B cell (primary cell): ENCODE results near the gene LRSAM1. TPM values are rescaled to one million over a fixed set of nuclear protein-coding genes. Genes with fewer than 3 reads are reported as not detected.

Source experiments
- ATAC-seq: fragments of 200-7000 bp; cut with Tn5 transposase; one replicate; pipeline ENCODE4 v1.10.0; 2021; ENCODE audit warnings: low read depth, mild to moderate bottlenecking, moderate number of reproducible peaks, moderate library complexity
- CTCF ChIA-PET: fragments of 350-600 bp; sonication (Branson Sonifier 250); formaldehyde crosslinking; loops from one replicate; lab custom pipeline; 2021; ENCODE audit warnings: antibody characterized with exemption, inconsistent platforms; lab: Charles Lee
- POLR2A ChIA-PET: fragments of 350-600 bp; sonication (Branson Sonifier 250); formaldehyde crosslinking; loops from one replicate; lab custom pipeline; 2021; ENCODE audit warnings: antibody characterized with exemption; lab: Charles Lee
- DNase-seq: peaks from one replicate; pipeline ENCODE4 v3.0.0; 2013
- H2AFZ ChIP-seq: 2 replicates; pipeline ENCODE4 v1.6.1; 2012; ENCODE audit warnings: mild to moderate bottlenecking, low read depth, low read length; ENCODE audit not compliant: insufficient read depth, poor library complexity, severe bottlenecking
- H3K27ac ChIP-seq, 2 donors: 1 replicate in 1 of 2; 2 replicates in 1 of 2; pipeline ENCODE4 v1.5.1; 2012 to 2013; ENCODE audit warnings: low read length in 2 of 2, mild to moderate bottlenecking in 2 of 2, moderate library complexity in 1 of 2
- H3K27me3 ChIP-seq, 4 experiments: fragments of 200-600 bp in 1 of 4; sonication (generic) in 1 of 4; replicated peaks in 1 of 4; 1 replicate in 2 of 4; 2 replicates in 2 of 4; pipeline versions ENCODE4 v1.6.1 to v1.7.0; 2013 to 2016; ENCODE audit warnings: low read length in 3 of 4, mild to moderate bottlenecking in 2 of 4, mixed read lengths in 1 of 4, moderate library complexity in 1 of 4; ENCODE audit not compliant: insufficient read depth in 4 of 4, control insufficient read depth in 3 of 4; ENCODE audit errors: control extremely low read depth in 1 of 4
- H3K36me3 ChIP-seq, 2 experiments: replicated peaks in 1 of 2; 1 replicate in 1 of 2; 2 replicates in 1 of 2; pipeline versions ENCODE4 v1.6.1 to v1.7.1; 2013; ENCODE audit warnings: low read length in 1 of 2; ENCODE audit not compliant: insufficient read depth in 2 of 2, control insufficient read depth in 1 of 2; ENCODE audit errors: control extremely low read depth in 1 of 2, extremely low read depth in 1 of 2
- H3K4me1 ChIP-seq, 2 donors: fragments of 200-600 bp in 1 of 2; sonication (generic) in 1 of 2; 1 replicate in 1 of 2; 2 replicates in 1 of 2; pipeline versions ENCODE4 v1.5.1 to v1.6.1; 2013 to 2017; ENCODE audit warnings: low read length in 2 of 2; ENCODE audit not compliant: control insufficient read depth in 2 of 2, insufficient read depth in 2 of 2
- H3K4me2 ChIP-seq: replicated peaks from 2 replicates; pipeline ENCODE3; 2012; ENCODE audit warnings: mild to moderate bottlenecking, low read depth, low read length; ENCODE audit not compliant: poor library complexity, severe bottlenecking
- H3K4me3 ChIP-seq, 5 experiments: fragments of 200-600 bp in 1 of 5; sonication (generic) in 1 of 5; 1 replicate in 3 of 5; 2 replicates in 2 of 5; pipeline versions ENCODE4 v1.5.1 to v1.7.0; 2011 to 2016; ENCODE audit warnings: low read length in 4 of 5, mild to moderate bottlenecking in 4 of 5, low read depth in 2 of 5, control low read depth in 1 of 5, moderate library complexity in 1 of 5; ENCODE audit not compliant: insufficient read depth in 1 of 5; ENCODE audit errors: control extremely low read depth in 1 of 5, extremely low read depth in 1 of 5
- H3K79me2 ChIP-seq: fragments of 200-600 bp; sonication (generic); one replicate; pipeline ENCODE4 v1.6.0; 2016; ENCODE audit warnings: low read length; ENCODE audit not compliant: control insufficient read depth, insufficient read depth
- H3K9ac ChIP-seq: fragments of 200-600 bp; sonication (generic); 2 replicates; pipeline ENCODE4 v1.6.1; 2017; ENCODE audit warnings: mild to moderate bottlenecking, low read length, moderate library complexity
- H3K9me3 ChIP-seq, 3 donors: one replicate each; pipeline versions ENCODE4 v1.6.1 to v1.7.1; 2013; ENCODE audit warnings: low read length in 2 of 3; ENCODE audit not compliant: control insufficient read depth in 2 of 3, insufficient read depth in 1 of 3; ENCODE audit errors: control extremely low read depth in 1 of 3
- H4K20me1 ChIP-seq: 2 replicates; pipeline ENCODE4 v1.6.0; 2012; ENCODE audit warnings: mild to moderate bottlenecking, low read length; ENCODE audit not compliant: insufficient read depth, control insufficient read depth, poor library complexity, severe bottlenecking
- H3K27ac Mint-ChIP-seq: one replicate; pipeline ENCODE4 v1.8.0; 2021; ENCODE audit warnings: mixed read lengths
- H3K27me3 Mint-ChIP-seq: one replicate; pipeline ENCODE4 v1.8.0; 2021; ENCODE audit warnings: mixed read lengths
- H3K4me1 Mint-ChIP-seq: one replicate; pipeline ENCODE4 v1.8.0; 2021; ENCODE audit warnings: mixed read lengths
- H3K4me3 Mint-ChIP-seq: one replicate; pipeline ENCODE4 v1.8.0; 2021; ENCODE audit warnings: mixed read lengths
- H3K9me3 Mint-ChIP-seq: one replicate; pipeline ENCODE4 v1.8.0; 2022; ENCODE audit warnings: mixed read lengths; ENCODE audit not compliant: insufficient read depth
- CTCF ChIP-seq: fragments of 200-600 bp; IDR thresholded peaks from one replicate; pipeline ENCODE4 v1.8.0; 2022; ENCODE audit warnings: antibody characterized with exemption, mild to moderate bottlenecking
- EZH2 ChIP-seq: IDR thresholded peaks from 2 replicates; pipeline ENCODE4 v1.6.1; 2012; ENCODE audit warnings: borderline replicate concordance, low read depth, mild to moderate bottlenecking, moderate library complexity, low read length; ENCODE audit not compliant: insufficient read depth, poor library complexity, severe bottlenecking
- WGBS: methylation state at CpG from one replicate; pipeline ENCODE4 v1.1.5; 2013; ENCODE audit warnings: missing lambda C conversion rate; ENCODE audit not compliant: insufficient coverage; 5-methylcytosine and 5-hydroxymethylcytosine counted together
- intact Hi-C: fragments of 100-400 bp; cut with micrococcal nuclease; formaldehyde crosslinking; loops from one replicate; pipeline ENCODE4 v1.10.0; 2022
- polyA plus RNA-seq: library from polyadenylated mRNA; depleted of rRNA; stranded (reverse); fragments of >200 nt; gene quantifications from 2 replicates; pipeline ENCODE4 v1.2.3, GENCODE V29; 2012
- total RNA-seq, 2 donors: library from RNA; stranded (reverse); fragments of 120-200 nt in 1 of 2; gene quantifications; 1 replicate in 1 of 2; 2 replicates in 1 of 2; pipeline versions ENCODE4 v1.2.3 to v1.2.4, GENCODE V29; 2013 to 2022

The LRSAM1 gene
- total and polyA plus RNA-seq, 2 donors (not counting 1 experiment from before 2014, with no cell fraction given), result 30.6 to 39.8 TPM

DNA sequence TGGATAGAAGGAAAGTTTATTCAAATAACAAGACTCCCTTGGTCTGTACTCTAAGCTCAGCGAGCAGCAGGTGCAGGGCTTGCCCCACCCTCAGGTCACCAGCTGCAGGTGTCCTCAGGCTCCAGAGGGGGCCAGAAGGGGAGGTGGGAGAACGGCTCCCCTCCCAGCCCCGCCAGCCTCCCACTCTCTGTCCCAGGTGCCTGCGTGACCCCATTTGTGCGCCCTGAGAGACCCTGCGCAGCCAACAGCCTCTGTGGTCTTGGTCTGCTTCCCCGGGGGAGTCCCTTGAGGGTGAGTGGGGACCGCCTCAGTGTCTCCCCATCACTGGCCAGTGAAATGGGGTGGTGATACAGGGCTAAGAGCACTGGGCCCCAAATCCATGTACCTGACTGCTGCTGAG is 98.4 kb downstream of the LRSAM1 start:
- Histone ChIP-seq H3K4me3 (no peak overlapping the region), H3K9me3 (no peaks in the 10 kb centered on the region), H3K27me3 (peaks cover 0 to 6% (median 0%) of the 10 kb centered on the region in 4 experiments), H2AFZ (no peak overlapping the region), H4K20me1 (no peaks in the 10 kb centered on the region), H3K4me2 (no peak overlapping the region), H3K27ac (no peak overlapping the region), H3K36me3 (no peaks in the 10 kb centered on the region), H3K4me1 (no peaks in the 10 kb centered on the region), H3K79me2 (no peaks in the 10 kb centered on the region), H3K9ac (no peak overlapping the region)
- DNase-seq, result no peak
- intact Hi-C loops, result no loop called here
- H3K4me1 Mint-ChIP-seq, result no peaks in the 10 kb centered on the region
- 84% methylated on average over 3 of the region's 8 CpGs for WGBS
- no peak for ATAC-seq
- H3K27ac Mint-ChIP-seq, result no peak overlapping the region
- ChIA-PET CTCF (no interaction called here), POLR2A (no interaction called here)
- H3K9me3 Mint-ChIP-seq, result no peaks in the 10 kb centered on the region
- peaks cover 12% of the 10 kb centered on the region for H3K27me3 Mint-ChIP-seq
- no peak for TF ChIP-seq CTCF
- TF ChIP-seq EZH2, result no peak
- H3K4me3 Mint-ChIP-seq, result no peak overlapping the region

- H3K27ac ChIP-seq, result no peak overlapping the region
- DNase-seq (no peak), ATAC-seq (no peak)
- Mint-ChIP-seq H3K4me3 (no peak overlapping the region), H3K9me3 (no peaks in the 10 kb centered on the region), H3K27me3 (peaks cover 10% of the 10 kb centered on the region), H3K4me1 (no peaks in the 10 kb centered on the region), H3K27ac (no peak overlapping the region)
- H3K9me3 ChIP-seq, result no peaks in the 10 kb centered on the region
- 100% methylated on average over 1 of the region's 1 CpG for WGBS
- intact Hi-C loops, result no loop called here
- no peaks in the 10 kb centered on the region for H4K20me1 ChIP-seq
- H3K4me1 ChIP-seq, result no peaks in the 10 kb centered on the region
- CTCF ChIA-PET, result no interaction called here
- peaks cover 0 to 5% (median 0%) of the 10 kb centered on the region in 4 experiments for H3K27me3 ChIP-seq
- POLR2A ChIA-PET, result no interaction called here
- no peaks in the 10 kb centered on the region for H3K36me3 ChIP-seq
- no peak overlapping the region for H2AFZ ChIP-seq
- H3K4me2 ChIP-seq, result no peak overlapping the region
- H3K79me2 ChIP-seq, result no peaks in the 10 kb centered on the region
- TF ChIP-seq EZH2, result no peak
- TF ChIP-seq CTCF, result no peak
- H3K9ac ChIP-seq, result no peak overlapping the region
- H3K4me3 ChIP-seq, result no peak overlapping the region
Observed at GRCh38 chr9:127550282-127550681, 99.0 kb downstream of the LRSAM1 start.
